Neural cell (in vitro differentiated cells): Measurements from ENCODE around the gene RAB22A. TPM values are rescaled to one million over a fixed set of nuclear protein-coding genes. Genes with fewer than 3 reads are reported as not detected.

Experiments
- H2AFZ ChIP-seq: fragments of 200-600, 300-800 bp; sonication (generic), shearing (Covaris generic); 2 replicates; pipeline ENCODE4 v1.6.0; 2014; ENCODE audit warnings: low read depth, mild to moderate bottlenecking, antibody characterized with exemption, low read length, moderate library complexity
- H3F3A ChIP-seq: fragments of 200-600 bp; shearing (Covaris generic); 2 replicates; pipeline ENCODE4 v1.6.1; 2016; ENCODE audit warnings: mild to moderate bottlenecking, moderate library complexity, mixed read lengths, antibody characterized with exemption, low read length; ENCODE audit not compliant: insufficient read depth, poor library complexity, severe bottlenecking
- H3K27ac ChIP-seq: fragments of 200-600, 300-800 bp; sonication (generic), shearing (Covaris generic); 2 replicates; pipeline ENCODE4 v1.5.1; 2014; ENCODE audit warnings: mild to moderate bottlenecking, low read length, moderate library complexity
- H3K27me3 ChIP-seq: fragments of 300-800, 200-600 bp; sonication (generic), shearing (Covaris generic); 2 replicates; pipeline ENCODE4 v1.6.0; 2014; ENCODE audit warnings: mild to moderate bottlenecking, low read depth, low read length, moderate library complexity; ENCODE audit not compliant: insufficient read depth
- H3K36me3 ChIP-seq: fragments of 300-800, 200-600 bp; sonication (generic), shearing (Covaris generic); 2 replicates; pipeline ENCODE4 v1.5.1; 2014; ENCODE audit warnings: mild to moderate bottlenecking, antibody characterized with exemption, low read length, moderate library complexity; ENCODE audit not compliant: insufficient read depth
- H3K4me2 ChIP-seq: fragments of 300-800, 200-600 bp; sonication (generic), shearing (Covaris generic); 2 replicates; pipeline ENCODE4 v1.6.0; 2014; ENCODE audit warnings: mild to moderate bottlenecking, low read length
- H3K4me3 ChIP-seq: fragments of 300-800, 200-600 bp; sonication (generic), shearing (Covaris generic); 2 replicates; pipeline ENCODE4 v1.5.1; 2014; ENCODE audit warnings: mild to moderate bottlenecking, low read length, moderate library complexity
- H3K79me2 ChIP-seq: fragments of 200-600 bp; shearing (Covaris generic); replicated peaks from 2 replicates; pipeline ENCODE4 v1.6.0; 2014; ENCODE audit warnings: mild to moderate bottlenecking, low read length, moderate library complexity; ENCODE audit not compliant: insufficient read depth
- H3K9ac ChIP-seq: fragments of 300-800, 200-600 bp; sonication (generic), shearing (Covaris generic); 2 replicates; pipeline ENCODE4 v1.6.1; 2016; ENCODE audit warnings: mild to moderate bottlenecking, low read length, mixed read lengths
- H3K9me2 ChIP-seq: fragments of 200-600 bp; shearing (Covaris generic); 2 replicates; pipeline ENCODE4 v1.6.1; 2016; ENCODE audit warnings: mild to moderate bottlenecking, low read length, mixed read lengths; ENCODE audit not compliant: insufficient read depth
- H3K9me3 ChIP-seq: fragments of 200-600, 300-800 bp; sonication (generic), shearing (Covaris generic); 2 replicates; pipeline ENCODE4 v1.6.1; 2016; ENCODE audit warnings: mild to moderate bottlenecking, mixed run types, low read length, moderate library complexity, mixed read lengths
- H4K20me1 ChIP-seq: fragments of 200-600 bp; shearing (Covaris generic); 2 replicates; pipeline ENCODE4 v1.6.1; 2016; ENCODE audit warnings: mild to moderate bottlenecking, mixed run types; ENCODE audit not compliant: insufficient read depth
- EP300 ChIP-seq: fragments of 450-650 bp; conservative IDR thresholded peaks from 2 replicates; pipeline ENCODE4 v1.6.1; 2014; ENCODE audit warnings: antibody characterized with exemption, mild to moderate bottlenecking, moderate library complexity; ENCODE audit not compliant: poor library complexity, severe bottlenecking
- EZH2 ChIP-seq: fragments of 200-600, 300-800 bp; shearing (Covaris generic), sonication (generic); IDR thresholded peaks from 2 replicates; pipeline ENCODE4 v1.6.1; 2014; ENCODE audit warnings: antibody characterized with exemption, low read length, borderline replicate concordance, mild to moderate bottlenecking; ENCODE audit not compliant: insufficient read depth, poor library complexity, severe bottlenecking
- MXI1 ChIP-seq: fragments of 450-650 bp; conservative IDR thresholded peaks from 2 replicates; pipeline ENCODE4 v1.6.1; 2014; ENCODE audit warnings: antibody characterized with exemption, mild to moderate bottlenecking; ENCODE audit not compliant: poor library complexity, severe bottlenecking
- POLR2AphosphoS5 ChIP-seq: IDR thresholded peaks from 2 replicates; pipeline ENCODE4 v1.6.1; 2012
- RAD21 ChIP-seq: fragments of 450-650 bp; conservative IDR thresholded peaks from 2 replicates; pipeline ENCODE4 v1.6.1; 2014; ENCODE audit warnings: antibody characterized with exemption, mild to moderate bottlenecking, moderate library complexity
- SMC3 ChIP-seq: fragments of 450-650 bp; conservative IDR thresholded peaks from 2 replicates; pipeline ENCODE4 v1.6.1; 2014; ENCODE audit warnings: antibody characterized with exemption, mild to moderate bottlenecking, moderate library complexity; ENCODE audit not compliant: poor library complexity
- TAF1 ChIP-seq: IDR thresholded peaks from 2 replicates; pipeline ENCODE4 v1.6.1; 2012; ENCODE audit warnings: low read depth
- polyA plus RNA-seq: library from polyadenylated mRNA; depleted of rRNA; stranded (reverse); fragments of >200 nt; gene quantifications from 2 replicates; pipeline ENCODE4 v1.2.3, GENCODE V29; 2014
- TF ChIP-seq, protein P1 (sequence below): fragments of 450-650 bp; IDR thresholded peaks from 2 replicates; pipeline ENCODE4 v1.5.1; 2014; ENCODE audit warnings: antibody characterized with exemption, mild to moderate bottlenecking, moderate library complexity; ENCODE audit not compliant: poor library complexity, severe bottlenecking
- TF ChIP-seq, protein P2 (sequence below): IDR thresholded peaks from 2 replicates; pipeline ENCODE4 v1.6.1; 2012; ENCODE audit warnings: borderline replicate concordance

Gene RAB22A
- polyA plus RNA-seq, 1 donor from 2014 or later: 15.7 TPM

DNA sequence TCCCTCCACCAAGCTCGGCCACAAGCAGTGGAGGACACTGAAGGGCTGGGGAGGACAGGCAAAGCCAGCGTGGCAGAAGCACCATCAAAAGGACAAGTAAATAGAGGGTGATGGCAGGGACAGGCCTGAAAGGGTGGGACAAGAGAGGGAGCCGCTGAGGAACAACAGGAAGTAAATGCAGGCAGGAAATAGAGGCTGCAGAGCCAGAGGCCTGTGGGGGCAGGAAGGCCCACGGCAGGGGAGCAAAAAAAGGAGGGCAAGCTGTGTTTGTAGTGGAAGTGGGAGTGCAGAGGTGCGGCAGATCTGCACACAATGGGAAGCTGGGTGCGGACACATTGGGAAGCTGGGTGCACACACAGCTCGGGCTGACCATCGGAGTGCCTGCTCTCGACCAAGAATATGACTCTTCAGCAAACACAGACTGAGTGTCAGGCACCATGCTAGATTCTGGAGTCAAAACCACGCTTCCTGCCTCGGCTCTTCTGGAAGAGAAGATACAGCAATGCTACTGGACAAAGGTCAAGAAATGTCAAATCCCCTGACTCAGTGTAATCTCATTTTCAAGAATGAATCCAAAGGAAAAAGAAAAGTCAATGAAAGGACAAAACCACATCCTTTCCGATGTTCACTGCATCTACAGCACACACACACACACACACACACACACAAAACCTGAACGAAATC, 40.4 kb upstream of the RAB22A start:
- H2AFZ ChIP-seq: no peak overlapping the region
- H3K79me2 ChIP-seq: no peaks in the 10 kb centered on the region
- no peak overlapping the region for H3K4me2 ChIP-seq
- H3K9ac ChIP-seq: no peak overlapping the region
- H3K9me2 ChIP-seq: no peaks in the 10 kb centered on the region
- no peaks in the 10 kb centered on the region for H4K20me1 ChIP-seq
- H3K27ac ChIP-seq: no peak overlapping the region
- H3K9me3 ChIP-seq: no peaks in the 10 kb centered on the region
- no peak for TF ChIP-seq SMC3
- TF ChIP-seq EZH2: no peak
- TF ChIP-seq, protein P1, sequence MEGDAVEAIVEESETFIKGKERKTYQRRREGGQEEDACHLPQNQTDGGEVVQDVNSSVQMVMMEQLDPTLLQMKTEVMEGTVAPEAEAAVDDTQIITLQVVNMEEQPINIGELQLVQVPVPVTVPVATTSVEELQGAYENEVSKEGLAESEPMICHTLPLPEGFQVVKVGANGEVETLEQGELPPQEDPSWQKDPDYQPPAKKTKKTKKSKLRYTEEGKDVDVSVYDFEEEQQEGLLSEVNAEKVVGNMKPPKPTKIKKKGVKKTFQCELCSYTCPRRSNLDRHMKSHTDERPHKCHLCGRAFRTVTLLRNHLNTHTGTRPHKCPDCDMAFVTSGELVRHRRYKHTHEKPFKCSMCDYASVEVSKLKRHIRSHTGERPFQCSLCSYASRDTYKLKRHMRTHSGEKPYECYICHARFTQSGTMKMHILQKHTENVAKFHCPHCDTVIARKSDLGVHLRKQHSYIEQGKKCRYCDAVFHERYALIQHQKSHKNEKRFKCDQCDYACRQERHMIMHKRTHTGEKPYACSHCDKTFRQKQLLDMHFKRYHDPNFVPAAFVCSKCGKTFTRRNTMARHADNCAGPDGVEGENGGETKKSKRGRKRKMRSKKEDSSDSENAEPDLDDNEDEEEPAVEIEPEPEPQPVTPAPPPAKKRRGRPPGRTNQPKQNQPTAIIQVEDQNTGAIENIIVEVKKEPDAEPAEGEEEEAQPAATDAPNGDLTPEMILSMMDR: no peak
- TF ChIP-seq RAD21: no peak
- TF ChIP-seq, protein P2, sequence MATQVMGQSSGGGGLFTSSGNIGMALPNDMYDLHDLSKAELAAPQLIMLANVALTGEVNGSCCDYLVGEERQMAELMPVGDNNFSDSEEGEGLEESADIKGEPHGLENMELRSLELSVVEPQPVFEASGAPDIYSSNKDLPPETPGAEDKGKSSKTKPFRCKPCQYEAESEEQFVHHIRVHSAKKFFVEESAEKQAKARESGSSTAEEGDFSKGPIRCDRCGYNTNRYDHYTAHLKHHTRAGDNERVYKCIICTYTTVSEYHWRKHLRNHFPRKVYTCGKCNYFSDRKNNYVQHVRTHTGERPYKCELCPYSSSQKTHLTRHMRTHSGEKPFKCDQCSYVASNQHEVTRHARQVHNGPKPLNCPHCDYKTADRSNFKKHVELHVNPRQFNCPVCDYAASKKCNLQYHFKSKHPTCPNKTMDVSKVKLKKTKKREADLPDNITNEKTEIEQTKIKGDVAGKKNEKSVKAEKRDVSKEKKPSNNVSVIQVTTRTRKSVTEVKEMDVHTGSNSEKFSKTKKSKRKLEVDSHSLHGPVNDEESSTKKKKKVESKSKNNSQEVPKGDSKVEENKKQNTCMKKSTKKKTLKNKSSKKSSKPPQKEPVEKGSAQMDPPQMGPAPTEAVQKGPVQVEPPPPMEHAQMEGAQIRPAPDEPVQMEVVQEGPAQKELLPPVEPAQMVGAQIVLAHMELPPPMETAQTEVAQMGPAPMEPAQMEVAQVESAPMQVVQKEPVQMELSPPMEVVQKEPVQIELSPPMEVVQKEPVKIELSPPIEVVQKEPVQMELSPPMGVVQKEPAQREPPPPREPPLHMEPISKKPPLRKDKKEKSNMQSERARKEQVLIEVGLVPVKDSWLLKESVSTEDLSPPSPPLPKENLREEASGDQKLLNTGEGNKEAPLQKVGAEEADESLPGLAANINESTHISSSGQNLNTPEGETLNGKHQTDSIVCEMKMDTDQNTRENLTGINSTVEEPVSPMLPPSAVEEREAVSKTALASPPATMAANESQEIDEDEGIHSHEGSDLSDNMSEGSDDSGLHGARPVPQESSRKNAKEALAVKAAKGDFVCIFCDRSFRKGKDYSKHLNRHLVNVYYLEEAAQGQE: no peak
- no peak for TF ChIP-seq TAF1
- TF ChIP-seq MXI1: no peak
- TF ChIP-seq POLR2AphosphoS5: no peak
- no peak for TF ChIP-seq EP300
- no peak overlapping the region for H3K4me3 ChIP-seq
- H3K36me3 ChIP-seq: no peaks in the 10 kb centered on the region
- H3F3A ChIP-seq: no peaks in the 10 kb centered on the region
- H3K27me3 ChIP-seq: no peaks in the 10 kb centered on the region

DNA sequence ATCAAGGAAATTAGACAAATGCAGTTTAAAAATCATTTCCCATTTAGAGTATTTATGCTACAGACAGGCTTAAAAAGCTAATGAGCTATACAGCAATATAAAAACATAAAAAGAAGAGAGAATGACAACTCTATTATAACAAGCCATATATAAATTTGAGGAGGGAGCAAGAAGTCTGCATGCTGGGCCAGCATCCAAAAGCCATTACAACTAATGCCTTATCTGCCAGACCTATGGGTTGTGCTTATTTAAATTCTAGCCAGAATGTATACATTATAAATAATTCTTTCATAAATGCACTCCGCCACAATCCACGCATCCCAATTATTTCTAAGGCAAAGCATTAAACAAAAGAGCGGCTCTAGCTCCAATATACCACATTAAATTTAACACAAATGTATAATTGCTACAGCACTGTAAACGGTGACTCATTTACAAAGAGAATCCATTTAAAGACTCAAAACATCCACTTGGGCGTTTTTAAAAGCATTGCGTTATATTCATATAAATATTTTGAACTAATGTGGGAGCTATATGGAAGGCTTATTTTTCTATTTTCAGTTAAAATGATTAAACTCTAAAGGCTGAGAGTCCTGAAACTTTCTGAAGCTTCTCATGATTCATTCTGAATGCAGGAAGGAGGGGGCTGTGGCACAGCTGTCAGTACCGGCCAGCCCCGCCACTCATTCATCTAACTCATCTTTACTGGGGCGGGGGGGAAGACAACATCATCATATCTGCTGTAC, 37.7 kb upstream of the RAB22A start:
- no peak overlapping the region for H2AFZ ChIP-seq
- H4K20me1 ChIP-seq: no peaks in the 10 kb centered on the region
- H3K9me3 ChIP-seq: no peaks in the 10 kb centered on the region
- TF ChIP-seq, protein P2: no peak
- TF ChIP-seq TAF1 (no peak), SMC3 (no peak), EP300 (no peak)
- no peak overlapping the region for H3K27ac ChIP-seq
- no peak overlapping the region for H3K9ac ChIP-seq
- no peak overlapping the region for H3K4me2 ChIP-seq
- no peaks in the 10 kb centered on the region for H3K36me3 ChIP-seq
- H3F3A ChIP-seq: no peaks in the 10 kb centered on the region
- H3K27me3 ChIP-seq: no peaks in the 10 kb centered on the region
- H3K79me2 ChIP-seq: no peaks in the 10 kb centered on the region
- H3K9me2 ChIP-seq: no peaks in the 10 kb centered on the region
- no peak overlapping the region for H3K4me3 ChIP-seq
